Dendritic cell treated with granulocyte-macrophage colony-stimulating factor and Interleukin-4, amounts not matched to agents 40 ng/mL and 50 ng/mL, for 4 days (primary cell): Measurements from ENCODE around the gene NPAS3.

Experiments used
- H3K27ac Mint-ChIP-seq: one replicate; pipeline ENCODE4 v1.8.0; 2022; ENCODE audit warnings: mild to moderate bottlenecking, mixed read lengths
- H3K27me3 Mint-ChIP-seq: one replicate; pipeline ENCODE4 v1.8.0; 2022; ENCODE audit warnings: mild to moderate bottlenecking, mixed read lengths
- H3K36me3 Mint-ChIP-seq: one replicate; pipeline ENCODE4 v1.8.0; 2022; ENCODE audit warnings: low read depth, mixed read lengths
- H3K4me1 Mint-ChIP-seq: one replicate; pipeline ENCODE4 v1.8.0; 2022; ENCODE audit warnings: low read depth, mixed read lengths
- H3K4me3 Mint-ChIP-seq: one replicate; pipeline ENCODE4 v1.8.0; 2022; ENCODE audit warnings: mild to moderate bottlenecking, moderate library complexity, mixed read lengths
- H3K9me3 Mint-ChIP-seq: one replicate; pipeline ENCODE4 v1.8.0; 2022; ENCODE audit warnings: mixed read lengths
- intact Hi-C: fragments of 100-400 bp; cut with micrococcal nuclease; formaldehyde crosslinking; loops from one replicate; pipeline ENCODE4 v1.15.0; 2022

The NPAS3 gene

DNA sequence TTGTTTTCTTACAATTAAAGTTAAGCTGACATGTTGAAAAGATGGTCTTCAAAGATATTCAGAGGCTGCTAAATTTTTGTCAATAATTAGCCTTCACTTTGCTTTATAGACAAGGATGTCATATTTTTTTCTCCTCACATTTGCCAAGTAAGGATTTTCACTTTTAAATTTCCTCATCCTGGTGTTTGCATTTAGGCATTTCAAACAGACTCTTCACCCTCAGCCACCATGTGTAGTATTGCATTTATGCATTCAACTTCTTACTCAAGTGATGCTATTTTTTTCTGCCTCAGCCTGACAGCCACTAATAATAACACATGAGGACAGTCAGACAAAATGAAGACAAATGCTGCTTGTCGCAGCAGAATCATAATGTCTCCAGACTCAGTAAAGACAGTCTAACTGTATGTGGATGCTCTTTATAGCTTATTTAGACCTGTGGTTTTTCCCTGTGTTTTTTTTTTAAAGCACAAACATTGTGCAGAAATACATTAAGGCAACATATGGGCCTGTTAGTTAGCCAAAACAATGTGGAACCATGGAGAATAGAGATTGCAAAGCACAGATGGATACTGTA lies 481.5 kb downstream of the NPAS3 start:
- no peak overlapping the region for H3K27ac Mint-ChIP-seq
- intact Hi-C loops, result no loop called here
- no peaks in the 10 kb centered on the region for H3K27me3 Mint-ChIP-seq
- no peak overlapping the region for H3K4me3 Mint-ChIP-seq
- peaks cover 5% of the 10 kb centered on the region for H3K4me1 Mint-ChIP-seq
- H3K36me3 Mint-ChIP-seq, result no peaks in the 10 kb centered on the region
- no peaks in the 10 kb centered on the region for H3K9me3 Mint-ChIP-seq

- Mint-ChIP-seq H3K27me3 (peaks cover 3% of the 10 kb centered on the region), H3K4me1 (peaks cover under 1% of the 10 kb centered on the region), H3K9me3 (no peaks in the 10 kb centered on the region), H3K4me3 (no peak overlapping the region), H3K27ac (no peak overlapping the region), H3K36me3 (no peaks in the 10 kb centered on the region)
- intact Hi-C loops, result loop anchor here (5.0 to 10.0 kb wide), 3 partner anchors 364 to 853 kb away; no protein-coding TSS in a partner anchor
Measured at GRCh38 chr14:33430414-33431035, 491.8 kb downstream of the NPAS3 start.

DNA sequence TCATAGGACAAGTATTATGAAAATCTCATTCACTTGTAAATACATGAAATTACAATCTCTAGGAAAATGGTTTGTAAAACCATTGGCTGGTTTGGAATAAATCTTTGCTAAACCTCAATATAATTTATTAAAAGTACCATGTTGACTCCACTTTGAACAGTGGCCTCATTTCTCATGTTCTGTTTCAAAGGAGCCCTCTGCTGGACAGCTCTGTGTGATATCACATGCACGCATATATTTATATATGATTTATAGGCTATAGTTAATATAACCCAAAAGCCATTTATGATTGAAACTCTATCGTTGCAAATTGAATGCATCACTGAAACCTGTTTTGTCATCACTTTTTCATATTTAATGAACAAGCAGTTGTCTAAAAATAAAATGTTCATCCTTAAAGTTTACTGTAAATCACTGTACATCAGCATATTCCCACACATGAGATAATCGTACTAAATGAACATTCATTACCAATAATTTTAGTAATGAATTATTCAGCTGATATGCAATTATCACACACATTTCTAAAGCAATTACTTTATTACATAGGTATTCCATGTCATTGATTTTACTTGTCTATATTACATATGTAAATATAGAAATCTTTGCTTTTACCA lies 493.8 kb downstream of the NPAS3 start:
- peaks cover 3% of the 10 kb centered on the region for H3K27me3 Mint-ChIP-seq
- no peak overlapping the region for H3K4me3 Mint-ChIP-seq
- intact Hi-C loops, result loop anchor here (5.0 to 10.0 kb wide), 3 partner anchors 362 to 855 kb away; no protein-coding TSS in a partner anchor
- H3K36me3 Mint-ChIP-seq, result no peaks in the 10 kb centered on the region
- H3K27ac Mint-ChIP-seq, result no peak overlapping the region
- no peaks in the 10 kb centered on the region for H3K9me3 Mint-ChIP-seq
- peaks cover 15% of the 10 kb centered on the region for H3K4me1 Mint-ChIP-seq

GRCh38 chr14:33433396-33433795 lies 494.7 kb downstream of the NPAS3 start:
- Mint-ChIP-seq H3K27ac (no peak overlapping the region), H3K27me3 (peaks cover 6% of the 10 kb centered on the region), H3K9me3 (no peaks in the 10 kb centered on the region), H3K4me1 (peaks cover 15% of the 10 kb centered on the region), H3K4me3 (no peak overlapping the region), H3K36me3 (no peaks in the 10 kb centered on the region)
- intact Hi-C loops, result loop anchor here (5.0 to 10.0 kb wide), 3 partner anchors 361 to 856 kb away; no protein-coding TSS in a partner anchor

GRCh38 chr14:33435911-33436689 lies 497.4 kb downstream of the NPAS3 start:
- H3K36me3 Mint-ChIP-seq, result no peaks in the 10 kb centered on the region
- H3K4me1 Mint-ChIP-seq, result peaks cover 15% of the 10 kb centered on the region
- no peak overlapping the region for H3K4me3 Mint-ChIP-seq
- no peaks in the 10 kb centered on the region for H3K9me3 Mint-ChIP-seq
- intact Hi-C loops, result loop anchor here (10.0 kb wide), 2 partner anchors 359 to 721 kb away; no protein-coding TSS in a partner anchor
- H3K27ac Mint-ChIP-seq, result no peak overlapping the region
- peaks cover 6% of the 10 kb centered on the region for H3K27me3 Mint-ChIP-seq

GRCh38 chr14:33441633-33442032 lies 503.0 kb downstream of the NPAS3 start:
- H3K9me3 Mint-ChIP-seq, result no peaks in the 10 kb centered on the region
- peaks cover 3% of the 10 kb centered on the region for H3K27me3 Mint-ChIP-seq
- H3K27ac Mint-ChIP-seq, result no peak overlapping the region
- no peaks in the 10 kb centered on the region for H3K36me3 Mint-ChIP-seq
- intact Hi-C loops, result no loop called here
- peaks cover 9% of the 10 kb centered on the region for H3K4me1 Mint-ChIP-seq
- H3K4me3 Mint-ChIP-seq, result no peak overlapping the region

DNA sequence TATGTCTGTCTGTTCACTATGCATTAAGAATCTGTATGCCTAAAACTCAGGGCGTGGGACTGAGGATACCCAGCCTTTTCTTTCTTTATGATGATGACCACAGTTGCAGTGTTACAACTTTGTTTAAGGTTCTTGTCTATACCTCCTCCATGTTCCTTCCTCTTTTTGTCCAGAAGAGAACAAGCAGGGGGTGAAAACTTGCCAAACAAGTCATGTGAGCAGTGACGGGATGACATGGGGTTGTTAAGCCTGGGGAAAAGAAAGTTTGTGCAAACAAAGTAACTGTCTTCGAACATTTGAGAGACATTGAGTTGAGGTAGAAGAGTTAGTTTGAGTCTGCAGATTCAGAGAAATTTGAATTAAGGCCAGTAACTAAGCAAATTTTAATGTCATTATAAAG lies 505.5 kb downstream of the NPAS3 start:
- peaks cover 6% of the 10 kb centered on the region for H3K4me1 Mint-ChIP-seq
- no peaks in the 10 kb centered on the region for H3K36me3 Mint-ChIP-seq
- H3K4me3 Mint-ChIP-seq, result no peak overlapping the region
- H3K27me3 Mint-ChIP-seq, result no peaks in the 10 kb centered on the region
- H3K27ac Mint-ChIP-seq, result no peak overlapping the region
- H3K9me3 Mint-ChIP-seq, result no peaks in the 10 kb centered on the region
- intact Hi-C loops, result no loop called here

- Mint-ChIP-seq H3K4me3 (no peak overlapping the region), H3K9me3 (no peaks in the 10 kb centered on the region), H3K27me3 (no peaks in the 10 kb centered on the region), H3K36me3 (no peaks in the 10 kb centered on the region), H3K27ac (no peak overlapping the region), H3K4me1 (peaks cover 7% of the 10 kb centered on the region)
- intact Hi-C loops, result no loop called here
Measured at GRCh38 chr14:33449268-33449667, 510.6 kb downstream of the NPAS3 start.

DNA sequence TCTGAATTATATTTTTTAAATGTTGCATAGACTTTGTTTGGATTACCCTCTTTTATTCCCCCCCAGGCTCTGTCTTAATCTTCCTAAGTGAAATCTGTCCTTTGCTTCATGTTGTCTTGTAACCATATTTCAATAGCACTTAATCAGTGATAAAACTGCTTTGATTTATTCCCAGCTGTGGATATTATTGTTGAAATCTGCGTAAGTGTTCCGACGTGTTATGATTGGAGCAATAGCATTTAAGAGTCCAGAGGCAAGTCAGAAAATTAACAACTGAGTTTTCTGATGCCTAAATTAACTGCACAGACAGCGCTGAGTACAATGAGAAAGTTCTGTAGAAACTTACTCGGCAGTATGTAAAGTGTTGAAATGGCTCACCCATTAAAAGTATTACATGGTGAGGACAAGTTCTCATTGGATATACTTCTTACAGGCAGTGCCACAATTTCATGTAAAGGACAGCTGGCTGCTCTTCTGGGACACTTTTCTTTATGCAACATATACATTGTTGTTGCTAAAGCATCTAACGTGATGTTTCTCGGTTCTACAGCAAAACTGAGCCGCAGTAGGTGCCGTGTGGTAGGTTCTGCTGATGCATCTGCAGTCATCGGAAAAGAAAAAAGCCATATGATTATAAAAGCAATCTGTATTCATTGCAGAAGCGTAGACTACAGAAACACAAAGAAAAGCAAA lies 511.2 kb downstream of the NPAS3 start:
- intact Hi-C loops, result no loop called here
- H3K4me1 Mint-ChIP-seq, result peaks cover 5% of the 10 kb centered on the region
- H3K27ac Mint-ChIP-seq, result no peak overlapping the region
- H3K27me3 Mint-ChIP-seq, result no peaks in the 10 kb centered on the region
- no peak overlapping the region for H3K4me3 Mint-ChIP-seq
- H3K36me3 Mint-ChIP-seq, result no peaks in the 10 kb centered on the region
- no peaks in the 10 kb centered on the region for H3K9me3 Mint-ChIP-seq

- no peaks in the 10 kb centered on the region for H3K36me3 Mint-ChIP-seq
- H3K27ac Mint-ChIP-seq, result no peak overlapping the region
- H3K9me3 Mint-ChIP-seq, result no peaks in the 10 kb centered on the region
- peaks cover 5% of the 10 kb centered on the region for H3K4me1 Mint-ChIP-seq
- no peak overlapping the region for H3K4me3 Mint-ChIP-seq
- intact Hi-C loops, result no loop called here
- no peaks in the 10 kb centered on the region for H3K27me3 Mint-ChIP-seq
Measured at GRCh38 chr14:33450416-33450815, 511.7 kb downstream of the NPAS3 start.

DNA sequence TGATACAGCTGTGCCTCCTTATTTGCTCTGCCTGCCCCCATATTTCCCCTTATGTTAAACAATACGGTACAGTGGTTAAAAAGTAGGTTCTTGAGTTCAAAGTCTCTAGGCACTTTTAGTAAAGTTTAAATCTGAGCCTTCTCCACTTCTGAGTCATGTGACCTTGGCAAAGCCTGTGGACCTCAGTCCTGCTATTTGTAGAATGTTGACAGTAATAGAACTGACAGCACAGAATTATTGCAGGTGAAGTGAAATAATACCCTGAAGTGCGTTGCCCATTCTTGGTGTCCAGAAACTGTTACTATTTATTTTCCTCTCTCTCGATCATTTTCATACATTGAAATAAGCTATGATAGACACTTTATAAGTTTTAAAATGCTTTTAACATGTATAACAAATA lies 512.5 kb downstream of the NPAS3 start:
- H3K27ac Mint-ChIP-seq, result no peak overlapping the region
- no peaks in the 10 kb centered on the region for H3K36me3 Mint-ChIP-seq
- H3K4me3 Mint-ChIP-seq, result no peak overlapping the region
- intact Hi-C loops, result no loop called here
- no peaks in the 10 kb centered on the region for H3K9me3 Mint-ChIP-seq
- no peaks in the 10 kb centered on the region for H3K27me3 Mint-ChIP-seq
- H3K4me1 Mint-ChIP-seq, result peaks cover 5% of the 10 kb centered on the region

DNA sequence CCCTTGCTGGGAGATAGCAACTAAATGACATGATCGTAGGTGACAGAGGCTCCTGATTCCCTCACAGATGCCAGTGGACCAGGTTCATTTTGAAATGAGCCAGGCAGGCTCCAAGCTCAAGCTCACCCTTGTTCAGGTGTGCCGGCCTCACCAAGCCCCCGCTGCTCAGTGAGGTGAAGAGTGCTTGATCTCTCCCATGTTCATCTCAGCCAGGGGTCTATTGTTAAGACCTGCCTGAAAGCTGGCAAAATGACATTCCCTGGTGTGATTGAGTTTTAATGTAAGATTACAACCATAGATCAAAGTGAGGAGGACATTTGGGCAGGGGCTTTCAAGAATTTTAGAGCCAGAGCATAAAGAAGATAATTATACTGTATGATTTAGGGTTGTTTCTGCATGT lies 514.3 kb downstream of the NPAS3 start:
- Mint-ChIP-seq H3K27ac (no peak overlapping the region), H3K9me3 (no peaks in the 10 kb centered on the region), H3K36me3 (no peaks in the 10 kb centered on the region), H3K4me3 (no peak overlapping the region), H3K27me3 (peaks cover 2% of the 10 kb centered on the region), H3K4me1 (peaks cover 5% of the 10 kb centered on the region)
- intact Hi-C loops, result no loop called here

DNA sequence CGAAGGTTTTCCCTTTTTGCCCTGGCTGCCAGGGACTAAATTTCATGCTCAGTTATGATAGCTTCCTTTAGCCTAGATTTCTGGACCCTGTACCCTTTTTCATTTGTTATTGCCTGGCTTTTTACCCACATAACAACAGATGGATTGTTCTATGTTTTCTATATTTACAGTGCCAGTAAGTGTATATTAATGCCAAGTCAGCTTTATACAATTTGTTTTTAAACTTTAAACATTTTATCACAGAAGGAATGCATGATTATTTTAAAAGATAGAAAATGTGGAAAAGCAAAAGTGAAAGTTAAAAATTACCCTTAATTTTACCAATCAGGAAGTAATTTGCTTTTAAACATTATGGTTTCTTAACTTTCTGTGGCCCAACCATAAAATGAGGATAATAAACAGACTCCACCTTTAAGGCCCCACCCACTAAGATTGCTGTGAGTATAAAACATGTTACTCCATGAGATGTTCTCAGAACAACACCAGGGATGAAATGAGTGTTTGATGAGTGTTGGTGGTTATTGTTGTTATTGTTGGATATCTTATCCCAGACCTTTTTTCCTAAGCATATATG lies 515.4 kb downstream of the NPAS3 start:
- Mint-ChIP-seq H3K4me3 (no peak overlapping the region), H3K36me3 (no peaks in the 10 kb centered on the region), H3K27ac (no peak overlapping the region), H3K4me1 (peaks cover 5% of the 10 kb centered on the region), H3K9me3 (no peaks in the 10 kb centered on the region), H3K27me3 (peaks cover 2% of the 10 kb centered on the region)
- intact Hi-C loops, result no loop called here
